GM23248 (cell line): ENCODE results near the gene GRAMD1B.

Experiments used
- EZH2 ChIP-seq: fragments of 200-600 bp; sonication (generic); IDR thresholded peaks from 2 replicates; pipeline ENCODE4 v1.6.1; 2018; ENCODE audit warnings: antibody characterized with exemption, mild to moderate bottlenecking; ENCODE audit not compliant: insufficient read depth, poor library complexity, severe bottlenecking
- EZH2phosphoT487 ChIP-seq: fragments of 200-600 bp; sonication (generic); IDR thresholded peaks from 2 replicates; pipeline ENCODE4 v1.6.1; 2018; ENCODE audit warnings: antibody characterized with exemption, moderate library complexity, mild to moderate bottlenecking, low read depth; ENCODE audit not compliant: insufficient read depth

DNA sequence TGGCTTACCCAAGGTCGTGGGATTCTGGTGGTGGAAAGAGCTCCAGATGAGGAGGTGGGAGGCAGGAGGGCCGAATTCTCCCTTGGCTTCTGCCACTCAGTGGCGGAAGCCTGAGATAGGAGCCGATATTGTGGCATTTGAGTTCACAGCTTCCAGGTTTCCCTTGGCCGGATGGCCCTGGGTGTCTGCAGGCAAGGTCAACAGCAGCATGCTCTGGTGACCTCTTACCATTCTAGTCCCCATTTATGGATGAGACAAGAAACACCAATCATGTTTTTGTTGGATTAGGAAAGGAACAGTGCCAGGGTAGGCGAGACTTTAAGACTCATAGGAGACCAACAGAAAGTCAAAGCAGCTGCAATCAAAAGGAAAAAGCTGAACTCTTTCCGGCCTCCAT, 89.7 kb downstream of the GRAMD1B start:
- no peak for TF ChIP-seq EZH2
- TF ChIP-seq EZH2phosphoT487 = no peak
